ENCODE results near the gene TRABD2B. TPM values are rescaled to one million over a fixed set of nuclear protein-coding genes. Genes with fewer than 3 reads are reported as not detected.

Gene TRABD2B
- total RNA-seq, 2 experiments from 2014 or later, result not detected

DNA sequence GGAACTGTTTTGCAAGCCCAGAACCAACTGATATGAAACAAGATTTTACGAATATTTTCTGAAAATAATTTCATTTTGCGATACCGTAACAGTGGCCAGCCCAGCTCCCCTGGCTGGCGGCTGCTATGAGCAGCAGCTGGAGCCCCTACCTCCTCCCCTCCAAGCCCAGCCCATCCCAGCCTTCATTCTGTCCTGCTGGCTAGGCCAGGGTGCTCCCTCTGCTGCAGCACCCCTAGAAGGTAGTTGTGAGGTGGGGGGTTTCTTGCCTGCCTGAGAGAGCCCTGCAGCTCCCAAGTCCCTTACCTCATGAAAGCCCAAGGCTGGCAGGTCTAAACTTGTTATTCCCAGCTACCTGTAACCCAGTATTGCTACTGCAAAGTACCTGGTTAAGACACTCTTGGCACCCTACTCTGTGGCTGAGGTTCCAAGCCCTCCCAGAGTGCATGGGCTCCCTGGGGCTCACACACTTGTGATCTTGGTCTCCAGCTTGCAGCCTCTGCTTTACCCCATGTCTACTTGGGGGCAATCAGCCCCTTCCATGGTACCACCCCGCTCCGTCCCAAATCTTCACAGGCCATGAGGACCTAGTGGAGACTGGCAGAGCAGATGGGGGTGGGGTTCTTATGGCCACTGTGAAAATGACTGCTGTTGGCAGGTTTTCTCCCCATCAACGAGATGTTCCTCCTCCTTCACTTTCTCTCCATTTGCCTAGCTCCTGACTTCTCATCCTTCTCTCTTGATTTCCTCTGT, 239.8 kb downstream of the TRABD2B start:
- ChIA-PET POLR2A (no interaction called here), CTCF (interaction anchor here (1.1 kb wide), 1 partner anchor 320 kb away, joined by 3 read pairs; the partner anchor contains the start of gene FOXD2)
- H3K27ac Mint-ChIP-seq, result no peak overlapping the region
- H3K4me3 Mint-ChIP-seq, result no peak overlapping the region
- H3K4me1 Mint-ChIP-seq (ENCODE audit: low read depth), result no peaks in the 10 kb centered on the region
- H3K36me3 Mint-ChIP-seq (ENCODE audit: low read depth), result no peaks in the 10 kb centered on the region
- H3K27me3 Mint-ChIP-seq (ENCODE audit: low read depth), result peaks cover 4% of the 10 kb centered on the region
- H3K9me3 Mint-ChIP-seq (ENCODE audit: insufficient read depth), result no peaks in the 10 kb centered on the region
- ATAC-seq (no peak), DNase-seq (no peak)

DNA sequence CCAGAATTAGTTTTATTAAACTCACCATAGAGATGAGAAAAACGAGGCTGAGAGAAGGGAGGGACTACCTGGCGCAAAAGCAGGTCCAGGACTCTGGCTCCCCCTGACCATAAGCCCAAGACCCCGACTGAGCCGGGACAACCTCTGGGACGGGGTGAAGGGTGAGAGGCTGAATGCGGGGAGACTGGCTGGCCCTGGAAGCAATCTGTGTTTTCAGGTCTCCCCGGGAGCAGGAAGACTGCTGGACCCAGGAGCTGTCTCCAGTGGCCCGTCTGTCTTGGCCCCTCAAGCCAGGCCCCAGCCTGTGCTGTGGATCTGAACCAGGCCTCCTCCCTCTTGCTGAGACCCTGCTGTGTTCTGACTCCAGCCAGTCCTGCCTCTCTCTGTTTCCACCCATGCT, 240.8 kb downstream of the TRABD2B start:
- ATAC-seq, result no peak
- CTCF ChIA-PET, result interaction anchor here (0.9 to 1.9 kb wide), 3 partner anchors 10 to 38 kb away, joined by 3 to 7 read pairs (median 4); no protein-coding TSS in a partner anchor
- H3K9me3 Mint-ChIP-seq (ENCODE audit: insufficient read depth), result no peaks in the 10 kb centered on the region
- no peak for DNase-seq
- no peak overlapping the region for H3K27ac Mint-ChIP-seq
- no peak overlapping the region for H3K4me3 Mint-ChIP-seq
- no peaks in the 10 kb centered on the region for H3K36me3 Mint-ChIP-seq (ENCODE audit: low read depth)
- POLR2A ChIA-PET, result no interaction called here
- no peaks in the 10 kb centered on the region for H3K4me1 Mint-ChIP-seq (ENCODE audit: low read depth)
- H3K27me3 Mint-ChIP-seq (ENCODE audit: low read depth), result no peaks in the 10 kb centered on the region

DNA sequence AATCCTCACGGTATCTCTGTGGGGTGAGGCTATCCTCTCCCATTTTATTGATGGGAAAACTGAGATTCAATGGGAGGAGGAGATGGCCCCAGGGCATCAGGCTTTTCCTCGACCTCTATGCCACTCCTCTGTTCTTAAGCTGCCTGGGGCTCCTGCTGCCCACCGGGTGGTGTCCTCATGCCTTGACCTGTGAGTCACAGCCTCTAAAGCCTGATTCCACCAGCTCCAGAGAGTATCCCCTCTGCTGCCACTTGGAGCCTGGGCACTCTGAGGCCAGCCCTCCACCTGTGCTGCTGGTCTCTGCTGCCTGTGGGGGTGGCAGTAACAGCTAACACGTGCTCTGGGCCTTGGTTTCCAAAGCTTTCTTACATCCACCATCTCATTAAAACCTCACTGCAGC, 241.2 kb downstream of the TRABD2B start:
- H3K27ac Mint-ChIP-seq, result no peak overlapping the region
- DNase-seq, result no peak
- POLR2A ChIA-PET, result no interaction called here
- H3K4me3 Mint-ChIP-seq, result no peak overlapping the region
- ATAC-seq, result no peak
- CTCF ChIA-PET, result interaction anchor here (0.9 to 1.9 kb wide), 4 partner anchors 9 to 48 kb away, joined by 3 to 7 read pairs (median 4); no protein-coding TSS in a partner anchor
- no peaks in the 10 kb centered on the region for H3K9me3 Mint-ChIP-seq (ENCODE audit: insufficient read depth)
- no peaks in the 10 kb centered on the region for H3K27me3 Mint-ChIP-seq (ENCODE audit: low read depth)
- H3K36me3 Mint-ChIP-seq (ENCODE audit: low read depth), result no peaks in the 10 kb centered on the region
- H3K4me1 Mint-ChIP-seq (ENCODE audit: low read depth), result no peaks in the 10 kb centered on the region

DNA sequence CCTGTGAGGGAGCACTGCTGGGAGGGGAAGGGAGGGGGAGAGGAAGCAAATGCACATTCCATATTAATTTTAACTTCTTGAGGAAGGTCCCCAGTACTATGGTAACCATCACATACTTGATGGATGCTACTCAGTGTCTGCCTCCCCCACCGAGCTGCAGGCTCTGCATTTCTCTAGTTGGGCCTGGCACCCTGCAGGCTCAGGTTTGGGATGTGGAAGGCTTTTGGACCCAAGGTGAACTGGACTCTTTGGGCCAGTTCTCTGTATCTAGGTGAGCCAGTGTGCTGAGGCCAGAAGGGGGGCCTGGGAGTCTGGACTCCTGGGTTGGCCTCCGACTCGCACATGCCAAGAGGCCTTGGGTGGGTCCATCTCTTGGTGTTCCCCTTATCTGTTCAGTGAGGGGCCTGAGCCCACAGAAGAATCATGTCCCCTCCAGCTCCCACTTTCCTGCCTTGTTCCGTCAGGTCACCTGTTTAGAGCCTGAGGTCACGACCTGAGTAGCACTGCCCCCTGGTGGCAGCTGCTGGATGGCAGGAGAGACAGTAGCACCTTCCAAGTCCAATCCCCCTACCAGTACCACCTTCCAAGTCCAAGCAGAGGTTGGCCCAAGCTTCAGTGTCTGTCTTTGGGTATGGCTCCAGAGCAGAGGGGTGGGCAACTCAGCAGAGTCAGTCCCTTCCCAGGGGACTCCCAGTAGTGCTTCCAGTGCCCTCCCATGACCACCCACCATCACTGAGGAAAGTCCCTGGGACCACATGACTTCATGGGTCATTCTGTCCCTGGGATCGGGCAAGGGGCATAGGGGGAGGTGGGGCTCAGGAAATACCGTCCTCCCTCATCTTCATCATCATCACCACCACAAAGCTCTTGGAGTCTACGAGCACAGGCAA, 241.8 kb downstream of the TRABD2B start:
- ChIA-PET CTCF (interaction anchor here (0.9 to 1.9 kb wide), 5 partner anchors 9 to 319 kb away, joined by 3 to 7 read pairs (median 4); no protein-coding TSS in a partner anchor), POLR2A (no interaction called here)
- H3K9me3 Mint-ChIP-seq (ENCODE audit: insufficient read depth), result no peaks in the 10 kb centered on the region
- H3K4me3 Mint-ChIP-seq, result no peak overlapping the region
- peak; percentile 64 for DNase-seq
- H3K27me3 Mint-ChIP-seq (ENCODE audit: low read depth), result no peaks in the 10 kb centered on the region
- no peaks in the 10 kb centered on the region for H3K4me1 Mint-ChIP-seq (ENCODE audit: low read depth)
- peak; percentile 64 for ATAC-seq
- no peak overlapping the region for H3K27ac Mint-ChIP-seq
- H3K36me3 Mint-ChIP-seq (ENCODE audit: low read depth), result no peaks in the 10 kb centered on the region

DNA sequence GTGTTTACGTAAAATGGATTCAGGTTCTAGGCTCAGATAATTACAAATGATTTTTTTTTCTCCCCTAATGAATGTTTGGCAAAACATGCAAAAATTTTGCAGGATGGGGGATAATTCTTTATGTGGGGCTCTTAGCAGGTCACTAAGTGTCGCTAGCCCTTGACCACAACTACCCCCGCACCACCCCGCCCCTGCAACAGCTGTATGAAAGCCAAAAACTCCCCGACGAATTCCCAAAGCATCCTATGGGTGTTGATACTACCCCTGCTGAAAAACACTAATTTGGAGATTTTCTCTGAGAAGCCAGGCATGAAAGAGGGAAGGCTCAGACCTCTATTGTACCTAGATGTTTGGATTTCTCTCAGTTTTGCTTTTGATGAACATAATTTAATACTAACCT, 243.0 kb downstream of the TRABD2B start:
- ATAC-seq (no peak), DNase-seq (no peak)
- no peaks in the 10 kb centered on the region for H3K9me3 Mint-ChIP-seq (ENCODE audit: insufficient read depth)
- H3K36me3 Mint-ChIP-seq (ENCODE audit: low read depth), result no peaks in the 10 kb centered on the region
- ChIA-PET POLR2A (no interaction called here), CTCF (interaction anchor here (0.9 to 1.9 kb wide), 6 partner anchors 10 to 366 kb away, joined by 3 to 7 read pairs (median 4); no protein-coding TSS in a partner anchor)
- no peaks in the 10 kb centered on the region for H3K27me3 Mint-ChIP-seq (ENCODE audit: low read depth)
- no peak overlapping the region for H3K27ac Mint-ChIP-seq
- H3K4me3 Mint-ChIP-seq, result no peak overlapping the region
- no peaks in the 10 kb centered on the region for H3K4me1 Mint-ChIP-seq (ENCODE audit: low read depth)

DNA sequence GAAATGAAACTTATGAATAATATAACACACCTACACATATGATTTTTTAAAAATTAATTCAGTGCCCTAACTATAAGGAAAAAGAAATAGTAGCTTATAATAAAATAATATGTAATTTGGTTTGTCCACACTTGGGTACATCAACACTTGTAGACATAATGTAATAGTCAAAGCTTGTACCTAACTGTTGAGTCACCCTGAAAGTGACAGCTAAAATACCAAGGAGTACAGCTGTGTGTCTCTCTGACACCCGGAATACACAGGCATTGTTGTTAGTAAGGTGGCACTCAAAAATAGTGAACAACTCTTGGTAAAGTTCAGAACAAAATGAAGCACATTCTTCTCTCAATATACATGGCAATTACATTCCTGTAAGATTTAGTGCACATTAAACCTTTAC, 243.4 kb downstream of the TRABD2B start:
- POLR2A ChIA-PET, result no interaction called here
- no peak overlapping the region for H3K27ac Mint-ChIP-seq
- H3K9me3 Mint-ChIP-seq (ENCODE audit: insufficient read depth), result no peaks in the 10 kb centered on the region
- no peaks in the 10 kb centered on the region for H3K4me1 Mint-ChIP-seq (ENCODE audit: low read depth)
- CTCF ChIA-PET, result interaction anchor here (0.5 to 1.9 kb wide), 6 partner anchors 28 to 366 kb away, joined by 3 to 6 read pairs (median 4); partner anchors contain the start of gene FOXD2
- no peak for DNase-seq
- H3K4me3 Mint-ChIP-seq, result no peak overlapping the region
- no peaks in the 10 kb centered on the region for H3K36me3 Mint-ChIP-seq (ENCODE audit: low read depth)
- H3K27me3 Mint-ChIP-seq (ENCODE audit: low read depth), result no peaks in the 10 kb centered on the region
- no peak for ATAC-seq

DNA sequence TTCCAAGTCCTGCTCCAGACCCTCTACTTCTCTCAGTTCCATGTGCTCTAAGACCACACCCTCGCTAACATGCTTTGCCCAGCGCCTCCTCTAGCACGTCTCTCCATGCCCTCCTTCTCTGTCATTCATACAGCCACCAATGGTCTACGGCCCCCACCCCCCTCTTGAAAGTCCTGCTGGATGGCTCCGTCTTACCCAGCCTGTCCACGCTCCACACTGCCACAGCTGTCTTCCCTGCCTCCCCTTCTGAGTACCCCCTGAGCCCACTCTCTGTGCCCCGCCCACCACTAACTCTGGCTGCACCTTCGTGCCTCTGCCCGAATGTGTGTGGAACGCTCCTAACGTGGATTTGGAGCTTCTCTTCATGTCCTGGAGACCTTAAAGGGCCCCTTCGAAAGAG, 244.6 kb downstream of the TRABD2B start:
- ChIA-PET CTCF (interaction anchor here (0.7 to 1.5 kb wide), 3 partner anchors 13 to 1375 kb away, joined by 3 to 4 read pairs (median 3); partner anchors contain the start of gene FOXD2), POLR2A (no interaction called here)
- Mint-ChIP-seq H3K4me3 (no peak overlapping the region), H3K36me3 (ENCODE audit: low read depth) (no peaks in the 10 kb centered on the region), H3K27ac (no peak overlapping the region), H3K27me3 (ENCODE audit: low read depth) (no peaks in the 10 kb centered on the region), H3K9me3 (ENCODE audit: insufficient read depth) (no peaks in the 10 kb centered on the region), H3K4me1 (ENCODE audit: low read depth) (no peaks in the 10 kb centered on the region)
- ATAC-seq (no peak), DNase-seq (no peak)

DNA sequence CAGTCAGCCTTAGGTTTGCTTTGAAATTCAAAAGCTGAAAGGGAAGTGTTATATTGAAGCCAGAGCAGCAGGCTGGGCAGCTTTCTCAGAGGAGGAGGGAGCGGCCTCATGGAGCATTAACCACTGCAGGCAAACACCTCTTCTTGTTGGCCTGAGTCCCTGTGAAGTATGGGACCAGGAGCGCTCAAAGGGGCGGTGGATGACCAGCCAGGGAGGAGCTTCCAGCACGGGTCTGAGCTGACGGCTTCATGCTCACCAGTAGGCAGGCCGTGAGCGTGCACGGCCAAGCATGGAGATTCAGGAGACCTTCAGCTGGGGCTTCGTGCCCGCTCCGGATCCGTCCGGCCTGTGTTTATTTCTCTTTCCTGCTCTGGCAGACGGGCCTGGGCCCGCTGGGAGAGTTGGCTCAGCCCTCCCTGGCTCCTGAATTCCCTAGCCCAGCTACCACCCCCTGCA, 245.2 kb downstream of the TRABD2B start:
- Mint-ChIP-seq H3K4me1 (ENCODE audit: low read depth) (no peaks in the 10 kb centered on the region), H3K9me3 (ENCODE audit: insufficient read depth) (no peaks in the 10 kb centered on the region), H3K4me3 (no peak overlapping the region), H3K36me3 (ENCODE audit: low read depth) (no peaks in the 10 kb centered on the region), H3K27ac (no peak overlapping the region), H3K27me3 (ENCODE audit: low read depth) (no peaks in the 10 kb centered on the region)
- DNase-seq (no peak), ATAC-seq (no peak)
- POLR2A ChIA-PET, result no interaction called here
- CTCF ChIA-PET, result no interaction called here

DNA sequence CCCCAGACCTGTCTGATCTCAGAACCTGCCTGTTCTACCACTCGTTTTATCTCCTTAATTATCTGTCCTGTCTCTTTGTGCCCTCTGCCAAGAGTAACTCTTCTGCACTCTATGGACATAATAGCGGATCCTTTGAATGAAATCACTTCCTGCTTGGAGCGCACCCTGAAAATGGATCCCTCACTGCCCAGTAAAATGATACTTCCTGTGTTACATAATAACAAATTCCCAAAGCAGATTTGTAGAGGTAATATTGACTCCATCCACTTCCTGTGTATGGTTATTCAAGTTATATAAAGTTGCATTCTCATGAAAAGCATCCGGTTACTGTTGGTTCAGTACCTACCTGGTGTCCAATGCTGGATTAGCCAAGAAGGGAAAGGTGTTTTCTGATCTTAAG, 246.0 kb downstream of the TRABD2B start:
- no peaks in the 10 kb centered on the region for H3K9me3 Mint-ChIP-seq (ENCODE audit: insufficient read depth)
- no peaks in the 10 kb centered on the region for H3K4me1 Mint-ChIP-seq (ENCODE audit: low read depth)
- no peaks in the 10 kb centered on the region for H3K36me3 Mint-ChIP-seq (ENCODE audit: low read depth)
- H3K27ac Mint-ChIP-seq, result no peak overlapping the region
- POLR2A ChIA-PET, result no interaction called here
- no peaks in the 10 kb centered on the region for H3K27me3 Mint-ChIP-seq (ENCODE audit: low read depth)
- no peak overlapping the region for H3K4me3 Mint-ChIP-seq
- no peak for ATAC-seq
- CTCF ChIA-PET, result no interaction called here
- DNase-seq, result no peak

DNA sequence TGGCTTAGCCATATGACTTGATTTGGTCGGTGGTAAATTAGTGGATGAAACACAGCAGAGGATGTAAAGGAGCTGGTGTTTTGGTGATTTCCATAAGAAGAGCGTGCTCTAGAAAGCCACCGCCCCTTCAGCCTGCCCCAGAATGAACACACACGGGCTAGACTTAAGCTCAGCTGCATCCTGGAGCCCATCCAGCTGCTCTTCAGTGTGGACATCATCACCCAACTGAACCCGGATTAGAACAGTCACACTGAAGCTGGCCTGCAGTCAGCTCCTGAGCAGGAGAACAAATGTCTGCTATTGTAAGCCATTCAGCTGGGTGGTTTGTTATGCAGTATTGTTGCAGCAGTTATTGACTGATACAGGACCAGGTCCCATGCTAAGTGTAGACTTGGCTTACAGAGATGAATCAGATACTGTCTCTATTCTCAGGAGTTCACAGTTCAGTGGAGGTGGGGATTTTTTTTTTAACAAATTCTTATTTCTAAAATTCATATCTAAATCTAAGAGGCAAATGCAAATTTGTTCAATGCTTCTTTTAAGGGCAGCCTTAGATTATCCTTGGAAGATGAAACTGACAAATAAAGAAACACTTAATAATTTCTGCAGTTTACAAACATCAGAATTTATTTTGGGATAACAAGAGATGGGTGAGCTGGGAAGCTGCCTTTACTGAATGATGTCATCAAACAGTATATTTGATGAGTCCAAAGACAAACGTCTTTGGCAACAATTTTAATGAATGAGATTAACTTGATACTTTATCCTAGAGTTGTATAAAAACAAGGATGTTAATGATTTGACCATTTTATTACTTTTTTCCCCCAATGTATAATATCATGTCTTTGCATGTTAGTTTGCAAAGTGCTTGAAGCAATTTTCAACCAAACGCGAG, 251.2 kb downstream of the TRABD2B start:
- Mint-ChIP-seq H3K9me3 (ENCODE audit: insufficient read depth) (no peaks in the 10 kb centered on the region), H3K27ac (no peak overlapping the region), H3K4me1 (ENCODE audit: low read depth) (no peaks in the 10 kb centered on the region), H3K36me3 (ENCODE audit: low read depth) (no peaks in the 10 kb centered on the region), H3K4me3 (no peak overlapping the region), H3K27me3 (ENCODE audit: low read depth) (peaks cover 10% of the 10 kb centered on the region)
- no peak for DNase-seq
- POLR2A ChIA-PET, result no interaction called here
- no peak for ATAC-seq
- CTCF ChIA-PET, result no interaction called here

DNA sequence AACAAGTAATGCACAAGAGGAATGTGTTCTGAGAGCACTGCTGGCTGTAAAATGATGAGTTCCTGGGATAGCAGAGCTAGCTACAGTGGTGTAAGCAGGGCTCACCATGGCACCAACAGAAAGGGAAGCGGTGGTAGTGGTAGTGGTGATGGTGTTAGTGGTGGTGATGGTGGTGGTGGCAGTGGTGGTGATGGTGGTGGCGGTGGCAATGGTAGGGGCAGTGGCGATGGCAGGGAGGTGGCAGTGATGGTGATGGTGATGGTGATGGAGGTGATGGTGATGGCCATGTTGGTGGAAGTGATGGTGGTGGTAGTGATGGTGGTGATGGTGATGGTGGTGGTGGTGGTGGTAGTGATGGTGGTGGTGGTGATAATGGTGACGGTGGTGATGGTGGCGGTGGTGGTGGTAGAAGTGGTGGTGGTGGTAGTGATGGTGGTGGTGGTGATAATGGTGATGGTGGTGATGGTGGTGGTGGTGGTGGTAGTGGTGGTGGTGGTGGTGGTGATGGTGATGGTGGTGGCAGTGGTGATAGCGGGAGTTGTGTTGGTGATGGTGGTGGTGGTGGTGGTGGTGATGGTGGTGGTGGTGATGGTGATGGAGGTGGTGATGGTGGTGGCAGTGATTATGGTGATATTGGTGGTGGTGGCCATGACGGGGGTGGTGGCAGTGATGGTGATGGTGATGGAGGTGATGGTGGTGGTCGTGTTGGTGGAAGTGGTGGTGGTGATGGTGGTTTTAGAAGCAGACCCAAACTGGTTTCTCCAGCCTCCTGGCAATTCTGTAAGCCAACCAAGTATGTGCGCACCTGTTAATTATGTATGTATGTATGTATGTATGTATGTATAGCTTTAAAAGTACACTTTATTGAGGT, 254.1 kb downstream of the TRABD2B start:
- H3K4me3 Mint-ChIP-seq, result no peak overlapping the region
- no peaks in the 10 kb centered on the region for H3K36me3 Mint-ChIP-seq (ENCODE audit: low read depth)
- H3K27ac Mint-ChIP-seq, result no peak overlapping the region
- no peaks in the 10 kb centered on the region for H3K4me1 Mint-ChIP-seq (ENCODE audit: low read depth)
- no peaks in the 10 kb centered on the region for H3K9me3 Mint-ChIP-seq (ENCODE audit: insufficient read depth)
- ATAC-seq (no peak), DNase-seq (no peak)
- H3K27me3 Mint-ChIP-seq (ENCODE audit: low read depth), result peaks cover 23% of the 10 kb centered on the region
- ChIA-PET CTCF (no interaction called here), POLR2A (no interaction called here)
